ENCODE data around the gene TRDN.
"Not testable (repeated sequence)": the region's sequence is repeated elsewhere in the genome, so short reads cannot be mapped to it uniquely, and the experiment has no call there.

The TRDN gene

GRCh38 chr6:123562677-123563076 is 74.1 kb downstream of the TRDN start:
- DNase-seq (ENCODE audit: low spot score), result no peak

- DNase-seq (ENCODE audit: low spot score), result no peak
Observed at GRCh38 chr6:123562264-123562663, 74.5 kb downstream of the TRDN start.

- DNase-seq (ENCODE audit: low spot score), result not testable (repeated sequence)
Observed at GRCh38 chr6:123559816-123560215, 76.9 kb downstream of the TRDN start.

GRCh38 chr6:123557474-123557873 is 79.3 kb downstream of the TRDN start:
- not testable (repeated sequence) for DNase-seq (ENCODE audit: low spot score)

GRCh38 chr6:123551939-123552707 is 84.6 kb downstream of the TRDN start:
- no peak for DNase-seq (ENCODE audit: low spot score)

GRCh38 chr6:123550052-123550617 is 86.6 kb downstream of the TRDN start:
- DNase-seq (ENCODE audit: low spot score), result no peak

GRCh38 chr6:123549476-123549875 is 87.3 kb downstream of the TRDN start:
- DNase-seq (ENCODE audit: low spot score), result no peak

- DNase-seq (ENCODE audit: low spot score), result no peak
Observed at GRCh38 chr6:123547216-123547978, 89.4 kb downstream of the TRDN start.

- DNase-seq (ENCODE audit: low spot score), result no peak
Observed at GRCh38 chr6:123546537-123546936, 90.2 kb downstream of the TRDN start.

GRCh38 chr6:123541462-123541861 is 95.3 kb downstream of the TRDN start:
- DNase-seq (ENCODE audit: low spot score), result no peak

- no peak for DNase-seq (ENCODE audit: low spot score)
Observed at GRCh38 chr6:123533862-123534648, 102.7 kb downstream of the TRDN start.

- no peak for DNase-seq (ENCODE audit: low spot score)
Observed at GRCh38 chr6:123529843-123530242, 106.9 kb downstream of the TRDN start.

GRCh38 chr6:123529058-123529457 is 107.7 kb downstream of the TRDN start:
- no peak for DNase-seq (ENCODE audit: low spot score)

- no peak for DNase-seq (ENCODE audit: low spot score)
Observed at GRCh38 chr6:123527406-123527805, 109.3 kb downstream of the TRDN start.

GRCh38 chr6:123526128-123526527 is 110.6 kb downstream of the TRDN start:
- no peak for DNase-seq (ENCODE audit: low spot score)

GRCh38 chr6:123524781-123525180 is 112.0 kb downstream of the TRDN start:
- DNase-seq (ENCODE audit: low spot score), result no peak

- DNase-seq (ENCODE audit: low spot score), result no peak
Observed at GRCh38 chr6:123520217-123520616, 116.5 kb downstream of the TRDN start.

- DNase-seq (ENCODE audit: low spot score), result no peak
Observed at GRCh38 chr6:123519189-123519505, 117.6 kb downstream of the TRDN start.

GRCh38 chr6:123518441-123519188 is 118.1 kb downstream of the TRDN start:
- DNase-seq (ENCODE audit: low spot score), result no peak

GRCh38 chr6:123515715-123516114 is 121.0 kb downstream of the TRDN start:
- DNase-seq (ENCODE audit: low spot score), result no peak

- DNase-seq (ENCODE audit: low spot score), result no peak
Observed at GRCh38 chr6:123509112-123509511, 127.6 kb downstream of the TRDN start.

GRCh38 chr6:123508290-123508689 is 128.5 kb downstream of the TRDN start:
- no peak for DNase-seq (ENCODE audit: low spot score)
